ENCODE data around the gene PSORS1C1.
A peak's percentile ranks its signal among the peaks of the same experiment; 100 is the strongest.

DNA sequence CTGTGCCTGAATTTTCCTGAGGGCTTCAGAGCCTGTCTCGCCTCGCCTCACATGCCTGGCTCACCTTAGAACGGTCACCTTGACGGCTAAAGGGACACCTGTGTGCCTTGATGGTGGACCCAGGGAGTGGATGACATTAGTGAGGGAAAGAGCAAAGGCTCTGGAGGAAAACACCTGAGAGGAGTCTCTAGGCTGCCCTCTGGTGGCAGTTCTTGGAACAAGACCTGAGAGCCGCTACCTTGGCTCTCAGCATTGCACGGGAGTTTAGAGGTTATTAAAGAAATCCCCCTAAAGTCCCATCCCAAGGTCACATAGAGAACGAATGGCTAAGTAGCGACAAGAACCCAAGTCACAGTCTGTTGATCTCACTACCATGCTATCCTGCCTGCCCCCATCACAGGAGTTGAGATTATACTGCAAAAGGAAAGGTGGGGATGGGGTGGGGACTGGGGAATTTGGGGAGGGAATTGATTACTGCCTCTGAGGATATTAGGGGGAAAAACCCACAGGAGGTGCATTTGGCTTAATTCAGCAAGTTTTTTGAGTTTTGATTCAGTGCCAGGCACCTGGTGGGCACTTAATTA is 13.6 kb downstream of the PSORS1C1 start:
- TF ChIP-seq, protein P1, sequence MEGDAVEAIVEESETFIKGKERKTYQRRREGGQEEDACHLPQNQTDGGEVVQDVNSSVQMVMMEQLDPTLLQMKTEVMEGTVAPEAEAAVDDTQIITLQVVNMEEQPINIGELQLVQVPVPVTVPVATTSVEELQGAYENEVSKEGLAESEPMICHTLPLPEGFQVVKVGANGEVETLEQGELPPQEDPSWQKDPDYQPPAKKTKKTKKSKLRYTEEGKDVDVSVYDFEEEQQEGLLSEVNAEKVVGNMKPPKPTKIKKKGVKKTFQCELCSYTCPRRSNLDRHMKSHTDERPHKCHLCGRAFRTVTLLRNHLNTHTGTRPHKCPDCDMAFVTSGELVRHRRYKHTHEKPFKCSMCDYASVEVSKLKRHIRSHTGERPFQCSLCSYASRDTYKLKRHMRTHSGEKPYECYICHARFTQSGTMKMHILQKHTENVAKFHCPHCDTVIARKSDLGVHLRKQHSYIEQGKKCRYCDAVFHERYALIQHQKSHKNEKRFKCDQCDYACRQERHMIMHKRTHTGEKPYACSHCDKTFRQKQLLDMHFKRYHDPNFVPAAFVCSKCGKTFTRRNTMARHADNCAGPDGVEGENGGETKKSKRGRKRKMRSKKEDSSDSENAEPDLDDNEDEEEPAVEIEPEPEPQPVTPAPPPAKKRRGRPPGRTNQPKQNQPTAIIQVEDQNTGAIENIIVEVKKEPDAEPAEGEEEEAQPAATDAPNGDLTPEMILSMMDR (IDR thresholded peaks at IDR 0.05): peak; percentile 78
- no peak for TF ChIP-seq EZH2 (IDR thresholded peaks at IDR 0.05)

All from neural progenitor cell (in vitro differentiated cells).